Measurements from ENCODE around the gene ORC3.
"Not testable (repeated sequence)": the region's sequence is repeated elsewhere in the genome, so short reads cannot be mapped to it uniquely, and the experiment has no call there.

ORC3 gene

DNA sequence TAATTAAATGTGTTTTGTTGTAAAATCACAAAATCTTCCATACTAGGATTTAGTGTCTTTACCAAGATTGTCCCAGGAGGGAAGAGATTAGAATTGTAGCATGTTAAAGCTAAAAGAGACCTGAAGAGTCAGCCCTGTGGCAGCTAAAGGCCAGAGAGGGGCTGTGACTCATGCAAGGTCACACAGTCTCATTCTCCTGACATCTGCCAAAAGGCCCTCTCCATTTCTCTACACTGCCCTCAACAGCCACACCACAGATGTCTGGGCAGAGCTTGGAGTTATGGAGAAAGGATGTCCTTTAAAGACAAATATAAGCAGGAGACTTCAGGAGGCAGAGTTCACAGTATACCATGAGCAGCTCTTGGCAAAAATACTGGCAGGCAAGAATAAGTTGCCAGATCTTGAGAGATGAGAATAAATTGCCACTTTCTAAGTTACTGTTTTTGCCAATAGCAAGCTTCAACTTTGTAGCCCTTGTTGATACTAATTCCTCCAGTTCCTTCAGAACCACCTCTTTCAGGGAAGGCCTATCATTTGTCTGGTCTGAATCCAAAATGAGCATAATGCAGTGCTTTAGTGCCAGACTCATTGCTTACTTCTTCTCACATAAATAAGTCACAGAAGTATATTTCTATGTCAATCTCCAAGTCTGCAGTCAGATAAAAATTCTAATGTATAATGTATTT, 70.4 kb downstream of the ORC3 start:
- DNase-seq (ENCODE audit: low read depth, low spot score): no peak

DNA sequence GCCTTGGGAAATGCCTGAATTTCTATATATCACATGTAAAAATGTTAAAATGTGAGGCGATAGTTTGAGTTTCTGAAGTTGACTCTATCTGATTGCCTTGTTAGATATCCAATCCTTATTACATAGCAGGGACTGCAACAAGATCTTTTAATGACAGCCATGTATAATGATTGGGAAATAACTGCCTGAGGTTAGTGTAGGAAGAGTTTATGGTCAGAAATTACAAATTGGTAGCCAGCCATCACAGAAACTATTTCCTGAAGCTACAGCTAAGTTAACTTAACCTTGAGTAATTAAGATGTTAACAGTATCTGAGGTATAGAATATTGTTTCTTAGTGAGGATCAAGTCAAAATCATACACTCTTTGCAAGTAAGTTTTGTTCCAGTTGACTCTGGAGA, 71.1 kb downstream of the ORC3 start:
- no peak for DNase-seq (ENCODE audit: low read depth, low spot score)

DNA sequence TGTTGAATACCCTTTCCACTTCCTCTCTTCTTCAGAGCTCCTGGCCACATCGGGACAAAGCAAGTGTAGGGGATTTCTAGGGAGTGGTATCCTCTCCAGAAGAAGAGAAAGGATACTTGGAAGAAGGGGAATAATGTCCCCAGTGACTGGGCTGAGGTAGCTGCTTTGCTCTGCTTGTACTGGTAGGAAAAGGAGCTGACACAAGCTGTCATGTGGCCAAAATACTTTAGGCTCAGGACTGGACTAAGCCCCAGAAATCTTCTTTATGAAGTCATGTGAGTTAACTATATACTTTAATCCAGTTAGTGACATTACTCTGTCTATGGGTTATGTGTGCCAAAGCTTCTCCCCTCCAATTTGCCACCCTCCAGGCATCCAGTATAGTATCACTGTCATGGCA, 71.6 kb downstream of the ORC3 start:
- no peak for DNase-seq (ENCODE audit: low read depth, low spot score)

DNA sequence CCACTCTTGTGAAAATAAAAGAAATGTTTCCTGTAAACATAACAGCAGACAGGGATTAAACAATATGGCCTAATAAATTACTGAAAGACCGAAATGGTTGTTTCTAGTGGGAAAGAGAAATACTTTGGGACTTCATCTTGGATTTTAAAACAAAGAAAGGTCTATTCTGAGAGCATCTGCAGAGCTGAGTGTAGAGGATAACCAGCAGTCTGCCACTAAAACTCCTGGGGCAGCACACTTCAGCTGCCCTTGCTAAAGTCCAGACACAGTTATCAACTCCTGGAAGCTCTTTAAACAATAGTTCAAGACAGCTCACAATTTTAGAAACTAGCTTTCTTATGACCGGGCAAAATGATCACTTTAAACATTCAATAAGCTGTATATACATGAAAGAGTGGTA, 73.5 kb downstream of the ORC3 start:
- no peak for DNase-seq (ENCODE audit: low read depth, low spot score)

GRCh38 chr6:87664921-87665485, 75.1 kb downstream of the ORC3 start:
- no peak for DNase-seq (ENCODE audit: low read depth, low spot score)

- DNase-seq (ENCODE audit: low read depth, low spot score): no peak
Measured at GRCh38 chr6:87667032-87667431, 77.1 kb downstream of the ORC3 start.

GRCh38 chr6:87668013-87668412, 78.1 kb downstream of the ORC3 start:
- no peak for DNase-seq (ENCODE audit: low read depth, low spot score)

DNA sequence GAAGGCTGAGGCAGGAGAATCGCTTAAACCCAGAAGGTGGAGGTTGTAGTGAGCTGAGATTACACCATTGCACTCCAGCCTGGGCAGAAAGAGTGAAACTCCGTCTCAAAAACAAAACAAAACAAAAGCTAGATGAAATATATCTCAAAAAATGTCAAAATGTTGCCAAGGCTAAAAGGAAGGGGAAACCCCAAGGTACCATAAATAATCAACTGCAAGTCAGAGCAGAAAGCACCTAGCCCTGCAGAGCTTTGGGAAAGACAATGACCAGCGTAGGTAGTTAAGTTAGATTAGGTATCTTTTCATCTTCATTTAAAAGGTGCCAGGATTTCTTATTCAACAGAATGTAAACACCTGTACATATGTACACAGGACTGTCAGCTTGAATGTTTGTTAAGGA, 79.1 kb downstream of the ORC3 start:
- DNase-seq (ENCODE audit: low read depth, low spot score): no peak

DNA sequence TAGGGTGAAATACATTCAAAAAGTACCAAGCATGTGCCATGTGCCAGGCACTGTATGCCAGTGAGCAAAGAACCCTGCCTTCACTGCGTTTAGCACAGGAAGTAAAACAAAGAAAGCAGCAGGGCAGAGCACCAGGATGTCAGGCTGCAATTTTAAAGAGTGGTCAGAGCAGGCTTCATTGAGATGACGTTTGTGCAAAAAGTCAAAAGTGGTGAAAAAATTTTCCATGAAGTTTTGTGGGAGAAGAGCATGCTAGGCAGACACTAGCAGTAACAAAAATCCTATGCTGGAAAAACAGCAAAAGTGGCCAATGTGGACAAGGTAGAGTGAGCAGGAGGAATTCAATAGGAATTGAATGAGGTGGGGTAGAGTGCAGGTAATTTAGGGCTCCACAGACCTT, 80.8 kb downstream of the ORC3 start:
- DNase-seq (ENCODE audit: low read depth, low spot score): no peak

- no peak for DNase-seq (ENCODE audit: low read depth, low spot score)
Measured at GRCh38 chr6:87671555-87672029, 81.7 kb downstream of the ORC3 start.

DNA sequence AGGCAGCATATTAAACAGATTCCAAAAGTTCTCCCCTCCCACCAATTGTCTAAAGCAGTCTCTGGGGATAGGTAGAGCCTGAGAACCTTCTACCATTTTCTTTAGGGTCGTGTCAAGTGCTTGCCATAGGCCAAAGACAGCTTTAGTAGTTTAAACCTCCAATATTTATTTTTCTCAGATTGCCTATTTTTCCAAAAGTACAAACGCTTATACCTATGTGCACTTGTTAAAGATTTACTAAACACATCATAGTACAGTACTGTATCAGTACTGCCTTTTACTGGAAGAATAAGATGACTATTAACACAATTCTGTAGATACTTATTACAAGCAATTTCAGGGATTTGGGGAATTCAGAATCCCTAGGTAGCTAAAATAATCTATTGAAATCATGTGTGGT, 82.7 kb downstream of the ORC3 start:
- DNase-seq (ENCODE audit: low read depth, low spot score): no peak

DNA sequence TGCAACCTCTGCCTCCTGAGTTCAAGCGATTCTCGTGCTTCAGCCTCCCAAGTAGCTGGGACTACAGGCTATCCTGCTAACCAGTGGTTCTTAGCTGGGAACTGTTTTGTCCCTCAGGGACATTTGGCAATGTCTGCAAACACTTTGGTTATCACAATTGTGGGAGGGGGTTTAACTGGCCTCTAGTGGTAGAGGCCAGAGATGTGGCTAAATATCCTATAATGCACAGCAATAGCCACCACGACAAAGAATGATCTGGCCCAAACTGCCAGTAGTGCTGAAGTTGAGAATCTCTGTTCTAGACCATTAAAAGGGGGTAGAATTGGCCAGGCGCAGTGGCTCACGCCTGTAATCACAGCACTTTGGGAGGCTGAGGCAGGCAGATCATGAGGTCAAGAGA, 83.3 kb downstream of the ORC3 start:
- DNase-seq (ENCODE audit: low read depth, low spot score): no peak

- DNase-seq (ENCODE audit: low read depth, low spot score): no peak
Measured at GRCh38 chr6:87674290-87674689, 84.4 kb downstream of the ORC3 start.

DNA sequence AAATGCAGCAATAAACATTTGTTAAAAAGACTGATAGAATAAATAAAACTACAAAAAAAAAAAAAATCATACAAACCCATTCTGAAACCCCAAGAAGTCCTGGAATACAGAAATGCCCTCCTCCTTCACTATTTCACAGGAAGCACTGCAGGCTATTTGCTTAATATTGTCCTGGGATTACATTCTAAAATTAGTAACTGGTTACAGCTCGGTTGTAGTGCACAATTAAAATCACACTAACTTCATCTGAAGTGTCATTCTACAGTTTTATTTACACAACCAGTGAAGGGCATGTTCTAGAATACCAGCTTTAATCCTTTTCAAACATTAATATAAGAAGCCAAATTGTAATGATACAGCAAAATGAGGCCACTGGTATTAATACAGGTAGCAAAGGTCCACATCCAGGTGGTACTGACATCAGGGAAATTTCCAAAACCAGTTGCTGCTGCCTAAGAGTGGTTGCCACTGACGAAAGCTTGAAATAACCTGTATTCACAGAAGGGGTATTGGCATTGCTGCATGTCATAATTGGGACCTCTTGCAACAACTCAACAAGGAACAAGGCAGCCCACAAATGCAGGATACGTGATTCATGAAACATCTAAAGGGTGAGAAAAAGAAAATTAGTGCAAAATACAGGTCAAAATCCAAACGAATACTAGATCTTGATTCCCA, 85.2 kb downstream of the ORC3 start:
- DNase-seq (ENCODE audit: low read depth, low spot score): no peak

DNA sequence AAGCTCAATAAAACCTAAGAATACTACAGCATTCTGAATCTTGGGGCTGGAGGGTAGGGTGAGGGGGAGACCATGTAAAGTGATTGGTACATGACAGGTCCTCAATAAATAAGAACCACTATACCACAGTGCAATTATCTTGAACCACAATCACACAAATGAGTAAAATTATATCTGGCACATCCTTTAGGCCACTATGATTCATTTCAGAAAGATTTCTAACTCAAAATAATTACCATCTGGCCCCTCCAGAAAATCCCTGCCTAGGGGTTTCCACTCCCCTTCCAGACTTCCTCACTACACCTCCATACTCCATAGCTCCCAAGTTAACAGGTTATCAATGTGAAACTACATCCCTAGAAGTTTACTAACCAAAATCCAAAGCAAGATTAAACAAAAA, 92.4 kb downstream of the ORC3 start:
- no peak for DNase-seq (ENCODE audit: low read depth, low spot score)

- DNase-seq (ENCODE audit: low read depth, low spot score): no peak
Measured at GRCh38 chr6:87683890-87684289, 94.0 kb downstream of the ORC3 start.

GRCh38 chr6:87684895-87685654, 95.1 kb downstream of the ORC3 start:
- DNase-seq (ENCODE audit: low read depth, low spot score): no peak

- not testable (repeated sequence) for DNase-seq (ENCODE audit: low read depth, low spot score)
Measured at GRCh38 chr6:87686636-87687205, 96.8 kb downstream of the ORC3 start.

- DNase-seq (ENCODE audit: low read depth, low spot score): no peak
Measured at GRCh38 chr6:87687296-87687695, 97.4 kb downstream of the ORC3 start.

DNA sequence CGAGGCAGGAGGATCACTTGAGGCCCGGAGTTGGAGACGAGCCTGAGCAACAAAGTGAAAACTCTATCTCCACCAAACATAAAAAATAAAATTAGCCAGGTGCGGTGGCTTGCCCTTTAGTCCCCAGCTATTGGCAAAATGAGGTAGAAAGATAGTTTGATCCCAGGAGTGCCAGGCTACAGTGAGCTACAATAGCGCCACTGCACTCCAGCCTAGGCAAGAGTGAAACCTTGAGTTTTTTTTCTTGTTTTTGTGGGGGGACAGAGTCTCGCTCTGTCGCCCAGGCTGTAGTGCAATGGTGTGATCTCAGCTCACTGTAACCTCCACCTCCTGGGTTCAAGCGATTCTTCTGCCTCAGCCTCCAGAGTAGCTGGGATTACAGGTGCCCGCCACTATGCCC, 98.0 kb downstream of the ORC3 start:
- not testable (repeated sequence) for DNase-seq (ENCODE audit: low read depth, low spot score)

DNA sequence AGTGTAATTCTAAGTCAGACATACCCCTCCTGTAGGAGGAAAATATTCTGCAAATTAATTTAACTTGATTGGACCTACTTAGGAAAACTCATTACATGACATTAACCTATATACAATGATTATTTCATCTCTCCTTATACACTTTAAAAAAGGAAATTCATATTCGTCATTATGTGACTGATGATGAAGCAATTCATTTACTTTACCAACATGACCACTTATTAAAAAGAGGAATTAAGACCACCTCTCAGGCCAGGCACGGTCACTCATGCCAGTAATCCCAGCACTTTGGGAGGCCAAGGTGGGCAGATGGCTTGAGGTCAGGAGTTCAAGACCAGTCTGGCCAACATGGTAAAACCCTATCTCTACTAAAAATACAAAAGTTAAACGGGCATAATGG, 100.5 kb downstream of the ORC3 start:
- DNase-seq (ENCODE audit: low read depth, low spot score): no peak

GRCh38 chr6:87692086-87692485, 102.2 kb downstream of the ORC3 start:
- no peak for DNase-seq (ENCODE audit: low read depth, low spot score)
